PC-3 (cell line): ENCODE measurements around the gene PRDM10. TPM values are rescaled to one million over a fixed set of nuclear protein-coding genes. Genes with fewer than 3 reads are reported as not detected.
A peak's percentile ranks its signal among the peaks of the same experiment; 100 is the strongest.

Source experiments
- ATAC-seq: fragments of 200-7000 bp; cut with Tn5 transposase; 2 replicates; pipeline ENCODE4 v1.9.1; 2020; ENCODE audit warnings: mild to moderate bottlenecking, moderate library complexity
- BruUV-seq: library from RNA; stranded (reverse); fragments of 400-500 nt; replicated peaks from 2 replicates; lab custom pipeline; 2021; lab: Mats Ljungman, UMichigan
- CTCF ChIA-PET: fragments of 300-600 bp; sonication (Branson Sonifier 250); formaldehyde crosslinking; loops from one replicate; lab custom pipeline; 2022; ENCODE audit warnings: antibody characterized with exemption; lab: Charles Lee
- POLR2A ChIA-PET: fragments of 300-600 bp; sonication (Branson Sonifier 250); formaldehyde crosslinking; loops from one replicate; lab custom pipeline; 2022; ENCODE audit warnings: antibody characterized with exemption; ENCODE audit not compliant: unreplicated experiment; lab: Charles Lee
- DNase-seq: peaks from one replicate; pipeline ENCODE4 v3.0.0-alpha.2; 2015
- H2AFZ ChIP-seq: fragments of 300-600 bp; sonication (generic); 2 replicates; pipeline ENCODE4 v1.6.0; 2016; ENCODE audit warnings: antibody characterized with exemption, low read length
- H3F3A ChIP-seq: fragments of 300-600 bp; sonication (generic); one replicate; pipeline ENCODE4 v1.6.0; 2017; ENCODE audit warnings: antibody characterized with exemption, low read length, control low read depth, mild to moderate bottlenecking; ENCODE audit not compliant: unreplicated experiment
- H3K27ac ChIP-seq: fragments of 300-600 bp; sonication (generic); 2 replicates; pipeline ENCODE4 v1.5.1; 2016; ENCODE audit warnings: mild to moderate bottlenecking, low read length
- H3K27me3 ChIP-seq: fragments of 300-600 bp; sonication (generic); 2 replicates; pipeline ENCODE4 v1.6.1; 2016; ENCODE audit warnings: low read length, mixed read lengths
- H3K36me3 ChIP-seq: fragments of 300-600 bp; sonication (generic); 2 replicates; pipeline ENCODE4 v1.6.1; 2016; ENCODE audit warnings: low read depth, mixed run types, low read length, mixed read lengths
- H3K4me1 ChIP-seq: fragments of 300-600 bp; sonication (generic); 2 replicates; pipeline ENCODE4 v1.5.1; 2016; ENCODE audit warnings: low read length; ENCODE audit not compliant: insufficient read depth
- H3K4me2 ChIP-seq: fragments of 300-600 bp; sonication (generic); 2 replicates; pipeline ENCODE4 v1.6.0; 2016; ENCODE audit warnings: low read length
- H3K4me3 ChIP-seq: fragments of 300-600 bp; sonication (generic); 2 replicates; pipeline ENCODE4 v1.5.1; 2016; ENCODE audit warnings: mild to moderate bottlenecking, low read length, mixed read lengths
- H3K79me2 ChIP-seq: fragments of 300-600 bp; sonication (generic); 2 replicates; pipeline ENCODE4 v1.6.1; 2017; ENCODE audit warnings: low read length, mixed read lengths
- H3K9ac ChIP-seq: fragments of 300-600 bp; sonication (generic); 2 replicates; pipeline ENCODE4 v1.6.0; 2016; ENCODE audit warnings: mild to moderate bottlenecking, low read length
- H3K9me2 ChIP-seq: fragments of 300-600 bp; sonication (generic); replicated peaks from 2 replicates; pipeline ENCODE4 v1.6.1; 2016; ENCODE audit warnings: mixed run types, low read length, mixed read lengths
- H3K9me3 ChIP-seq: fragments of 300-600 bp; sonication (generic); 2 replicates; pipeline ENCODE4 v1.6.1; 2016; ENCODE audit warnings: low read length, mixed read lengths
- H4K20me1 ChIP-seq: fragments of 300-600 bp; sonication (generic); 2 replicates; pipeline ENCODE4 v1.6.1; 2016; ENCODE audit warnings: low read length, mixed read lengths
- CTCF ChIP-seq: fragments of 300-600 bp; sonication (generic); conservative IDR thresholded peaks from 2 replicates; pipeline ENCODE4 v1.5.1; 2017; ENCODE audit warnings: antibody characterized with exemption, low read depth, mild to moderate bottlenecking, low read length
- EZH2 ChIP-seq: fragments of 300-600 bp; sonication (generic); IDR thresholded peaks from one replicate; pipeline ENCODE4 v1.6.1; 2017; ENCODE audit warnings: antibody characterized with exemption, mild to moderate bottlenecking, low read length; ENCODE audit not compliant: unreplicated experiment
- EZH2phosphoT487 ChIP-seq: fragments of 300-600 bp; sonication (generic); IDR thresholded peaks from 2 replicates; pipeline ENCODE4 v1.6.1; 2018; ENCODE audit warnings: mild to moderate bottlenecking, antibody characterized with exemption, low read length, borderline replicate concordance
- intact Hi-C: fragments of 100-400 bp; cut with micrococcal nuclease; formaldehyde crosslinking; loops from 2 replicates; pipeline ENCODE4 v1.9.0; 2023
- total RNA-seq: library from RNA; depleted of rRNA; stranded (reverse); fragments of >200 nt; gene quantifications from 2 replicates; pipeline ENCODE4 v1.2.3, GENCODE V29; 2014

Gene PRDM10
- total RNA-seq, 1 experiment from 2014 or later = 7.3 TPM

- Histone ChIP-seq H3K79me2 (no peaks in the 10 kb centered on the region), H3F3A (no peaks in the 10 kb centered on the region), H2AFZ (no peak overlapping the region), H3K4me3 (no peak overlapping the region), H3K4me1 (no peaks in the 10 kb centered on the region), H4K20me1 (no peaks in the 10 kb centered on the region), H3K36me3 (no peaks in the 10 kb centered on the region), H3K9me3 (no peaks in the 10 kb centered on the region), H3K9ac (no peak overlapping the region), H3K27ac (no peak overlapping the region), H3K9me2 (no peaks in the 10 kb centered on the region), H3K4me2 (no peak overlapping the region), H3K27me3 (no peaks in the 10 kb centered on the region)
- BruUV-seq = no TSS peak
- CTCF ChIA-PET = no interaction called here
- intact Hi-C loops = no loop called here
- POLR2A ChIA-PET = no interaction called here
- no peak for ATAC-seq
- no peak for TF ChIP-seq CTCF
- no peak for TF ChIP-seq EZH2phosphoT487
- TF ChIP-seq EZH2 = no peak
- DNase-seq = no peak
These were observed 53.6 kb downstream of the PRDM10 start for GRCh38 chr11:129948926-129949466.

GRCh38 chr11:129947474-129947873 is 55.2 kb downstream of the PRDM10 start:
- Histone ChIP-seq H4K20me1 (no peaks in the 10 kb centered on the region), H3K79me2 (no peaks in the 10 kb centered on the region), H3K4me3 (no peak overlapping the region), H3K27ac (no peak overlapping the region), H3K9me3 (no peaks in the 10 kb centered on the region), H3F3A (no peaks in the 10 kb centered on the region), H3K4me1 (0 out of 2 replicates have a peak, but pooled peaks cover 2% of the 10 kb centered on the region), H3K9ac (no peak overlapping the region), H2AFZ (no peak overlapping the region), H3K27me3 (no peaks in the 10 kb centered on the region), H3K4me2 (no peak overlapping the region), H3K9me2 (no peaks in the 10 kb centered on the region), H3K36me3 (no peaks in the 10 kb centered on the region)
- ATAC-seq (no peak), DNase-seq (no peak)
- BruUV-seq = no TSS peak
- intact Hi-C loops = no loop called here
- TF ChIP-seq EZH2phosphoT487 = no peak
- peak; percentile 29; the same call in 1 of the 2 replicates for TF ChIP-seq CTCF
- ChIA-PET CTCF (no interaction called here), POLR2A (interaction anchor here (0.5 kb wide), 1 partner anchor 248 kb away, joined by 3 read pairs; no protein-coding TSS in a partner anchor)

- BruUV-seq = no TSS peak
- H3K9me2 ChIP-seq = no peaks in the 10 kb centered on the region
- no peak overlapping the region for H3K4me3 ChIP-seq
- H4K20me1 ChIP-seq = no peaks in the 10 kb centered on the region
- TF ChIP-seq EZH2phosphoT487 (no peak), EZH2 (no peak), CTCF (no peak)
- ChIA-PET CTCF (no interaction called here), POLR2A (interaction anchor here (0.5 kb wide), 1 partner anchor 249 kb away, joined by 3 read pairs; no protein-coding TSS in a partner anchor)
- H3K27me3 ChIP-seq = no peaks in the 10 kb centered on the region
- no peaks in the 10 kb centered on the region for H3K79me2 ChIP-seq
- no peak overlapping the region for H3K9ac ChIP-seq
- DNase-seq (no peak), ATAC-seq (no peak)
- H3K27ac ChIP-seq = no peak overlapping the region
- H3F3A ChIP-seq = no peaks in the 10 kb centered on the region
- H3K4me1 ChIP-seq = 0 out of 2 replicates have a peak, but pooled peaks cover 2% of the 10 kb centered on the region
- H3K4me2 ChIP-seq = no peak overlapping the region
- no peaks in the 10 kb centered on the region for H3K9me3 ChIP-seq
- H2AFZ ChIP-seq = no peak overlapping the region
- intact Hi-C loops = no loop called here
- no peaks in the 10 kb centered on the region for H3K36me3 ChIP-seq
These were observed 55.7 kb downstream of the PRDM10 start for GRCh38 chr11:129946965-129947364.
